Large intestine (tissue), 3 donors: ENCODE data around the gene MOB3C. TPM values are rescaled to one million over a fixed set of nuclear protein-coding genes. Genes with fewer than 3 reads are reported as not detected.

Source experiments
- DNase-seq, 2 donors: peaks; one replicate each; pipeline versions ENCODE4 v3.0.0 to v3.0.0-alpha.2; 2013
- H3K27ac ChIP-seq: one replicate; pipeline ENCODE4 v1.5.1; 2013; ENCODE audit warnings: low read length
- H3K27me3 ChIP-seq: 2 replicates; pipeline ENCODE4 v1.6.1; 2013; ENCODE audit warnings: low read length; ENCODE audit not compliant: control insufficient read depth, insufficient read depth
- H3K36me3 ChIP-seq: 2 replicates; pipeline ENCODE4 v1.6.1; 2013; ENCODE audit warnings: low read length; ENCODE audit not compliant: control insufficient read depth, insufficient read depth
- H3K4me1 ChIP-seq: one replicate; pipeline ENCODE4 v1.6.1; 2013; ENCODE audit warnings: low read length; ENCODE audit not compliant: control insufficient read depth, insufficient read depth
- H3K4me3 ChIP-seq: one replicate; pipeline ENCODE4 v1.5.1; 2013; ENCODE audit warnings: low read length
- H3K9me3 ChIP-seq: one replicate; pipeline ENCODE4 v1.6.1; 2013; ENCODE audit warnings: mild to moderate bottlenecking, low read depth, low read length, moderate library complexity; ENCODE audit not compliant: control insufficient read depth
- WGBS: methylation state at CpG from one replicate; pipeline ENCODE4 v1.1.5; 2013; ENCODE audit warnings: low lambda C conversion rate; ENCODE audit not compliant: insufficient coverage; 5-methylcytosine and 5-hydroxymethylcytosine counted together
- polyA plus RNA-seq: library from polyadenylated mRNA; unstranded; fragments of 120-200 nt; gene quantifications from one replicate; pipeline ENCODE4 v1.2.1, GENCODE V29; 2013

Gene MOB3C
- polyA plus RNA-seq, 1 donor, result 15.6 TPM

GRCh38 chr1:46642115-46642680 lies 25.6 kb upstream of the MOB3C start:
- H3K9me3 ChIP-seq, result no peaks in the 10 kb centered on the region
- no peak overlapping the region for H3K27ac ChIP-seq
- H3K4me3 ChIP-seq, result no peak overlapping the region
- H3K27me3 ChIP-seq, result no peaks in the 10 kb centered on the region
- DNase-seq, result no peak
- H3K36me3 ChIP-seq, result peaks cover 15% of the 10 kb centered on the region
- peaks cover 4% of the 10 kb centered on the region for H3K4me1 ChIP-seq

- Histone ChIP-seq H3K36me3 (peaks cover 33% of the 10 kb centered on the region), H3K4me1 (peaks cover 4% of the 10 kb centered on the region)
- WGBS, result no CpG with 5 or more reads among the region's 1 CpG
Observed at GRCh38 chr1:46639547-46639946, 22.9 kb upstream of the MOB3C start.

GRCh38 chr1:46638921-46639320 lies 22.3 kb upstream of the MOB3C start:
- DNase-seq, result peak in 1 of 2 donors; percentile 24
- Histone ChIP-seq H3K4me1 (peaks cover 4% of the 10 kb centered on the region), H3K36me3 (peaks cover 39% of the 10 kb centered on the region), H3K27me3 (no peaks in the 10 kb centered on the region), H3K4me3 (no peak overlapping the region), H3K27ac (no peak overlapping the region), H3K9me3 (no peaks in the 10 kb centered on the region)

More at GRCh38 chr1:46639547-46639946, 22.9 kb upstream of the MOB3C start:
- Histone ChIP-seq H3K27ac (no peak overlapping the region), H3K27me3 (no peaks in the 10 kb centered on the region), H3K4me3 (no peak overlapping the region), H3K9me3 (no peaks in the 10 kb centered on the region)
- DNase-seq, result no peak

GRCh38 chr1:46637444-46638083 lies 21.0 kb upstream of the MOB3C start:
- Histone ChIP-seq H3K36me3 (peaks cover 46% of the 10 kb centered on the region), H3K4me3 (no peak overlapping the region), H3K27me3 (no peaks in the 10 kb centered on the region), H3K9me3 (no peaks in the 10 kb centered on the region), H3K4me1 (peaks cover 4% of the 10 kb centered on the region), H3K27ac (no peak overlapping the region)
- no peak for DNase-seq
- no CpG with 5 or more reads among the region's 2 CpGs for WGBS

- Histone ChIP-seq H3K36me3 (peaks cover 53% of the 10 kb centered on the region), H3K27me3 (no peaks in the 10 kb centered on the region), H3K9me3 (no peaks in the 10 kb centered on the region), H3K27ac (no peak overlapping the region), H3K4me1 (peaks cover 4% of the 10 kb centered on the region), H3K4me3 (no peak overlapping the region)
- no peak for DNase-seq
- WGBS, result 100% methylated on average over 1 of the region's 2 CpGs
Observed at GRCh38 chr1:46635205-46635604, 18.6 kb upstream of the MOB3C start.

- no peaks in the 10 kb centered on the region for H3K27me3 ChIP-seq
- H3K4me1 ChIP-seq, result no peaks in the 10 kb centered on the region
- no peak overlapping the region for H3K27ac ChIP-seq
- no CpG with 5 or more reads among the region's 2 CpGs for WGBS
- H3K36me3 ChIP-seq, result peaks cover 37% of the 10 kb centered on the region
- H3K9me3 ChIP-seq, result no peaks in the 10 kb centered on the region
- no peak for DNase-seq
- no peak overlapping the region for H3K4me3 ChIP-seq
Observed at GRCh38 chr1:46630719-46631118, 14.1 kb upstream of the MOB3C start.

GRCh38 chr1:46623743-46624644 lies 7.4 kb upstream of the MOB3C start:
- no CpG with 5 or more reads among the region's 4 CpGs for WGBS
- Histone ChIP-seq H3K27ac (no peak overlapping the region), H3K4me1 (peaks cover 18% of the 10 kb centered on the region), H3K36me3 (no peaks in the 10 kb centered on the region), H3K9me3 (no peaks in the 10 kb centered on the region), H3K27me3 (no peaks in the 10 kb centered on the region), H3K4me3 (no peak overlapping the region)
- DNase-seq, result peak in 1 of 2 donors; percentile 56

- Histone ChIP-seq H3K27ac (no peak overlapping the region), H3K4me3 (no peak overlapping the region), H3K9me3 (no peaks in the 10 kb centered on the region), H3K27me3 (no peaks in the 10 kb centered on the region), H3K4me1 (peaks cover 18% of the 10 kb centered on the region), H3K36me3 (no peaks in the 10 kb centered on the region)
- DNase-seq, result no peak
- WGBS, result no CpG with 5 or more reads among the region's 3 CpGs
Observed at GRCh38 chr1:46622344-46622743, 5.7 kb upstream of the MOB3C start.

GRCh38 chr1:46621930-46622329 lies 5.3 kb upstream of the MOB3C start:
- no peak for DNase-seq
- Histone ChIP-seq H3K9me3 (no peaks in the 10 kb centered on the region), H3K36me3 (no peaks in the 10 kb centered on the region), H3K4me1 (peaks cover 18% of the 10 kb centered on the region), H3K27me3 (no peaks in the 10 kb centered on the region), H3K4me3 (no peak overlapping the region), H3K27ac (no peak overlapping the region)
- WGBS, result no CpG with 5 or more reads among the region's 7 CpGs

- no peaks in the 10 kb centered on the region for H3K9me3 ChIP-seq
- no peak overlapping the region for H3K4me3 ChIP-seq
- no peak for DNase-seq
- no CpG with 5 or more reads among the region's 5 CpGs for WGBS
- no peaks in the 10 kb centered on the region for H3K27me3 ChIP-seq
- H3K27ac ChIP-seq, result no peak overlapping the region
- H3K36me3 ChIP-seq, result no peaks in the 10 kb centered on the region
- peaks cover 27% of the 10 kb centered on the region for H3K4me1 ChIP-seq
Observed at GRCh38 chr1:46619656-46620258, 3.1 kb upstream of the MOB3C start.
